Stimulated activated CD4-positive, alpha-beta T cell treated with anti-CD3 and anti-CD28 coated beads, Interleukin-1b, Interleukin-23, amount 100 ng/mL, for 24 hours (primary cell): ENCODE measurements around the gene DYRK1A.

Experiments
- DNase-seq, 4 experiments: peaks; one replicate each; pipeline ENCODE4 v3.0.0-alpha.2; 2020; ENCODE audit warnings: low read depth in 4 of 4, low spot score in 1 of 4

DYRK1A gene

DNA sequence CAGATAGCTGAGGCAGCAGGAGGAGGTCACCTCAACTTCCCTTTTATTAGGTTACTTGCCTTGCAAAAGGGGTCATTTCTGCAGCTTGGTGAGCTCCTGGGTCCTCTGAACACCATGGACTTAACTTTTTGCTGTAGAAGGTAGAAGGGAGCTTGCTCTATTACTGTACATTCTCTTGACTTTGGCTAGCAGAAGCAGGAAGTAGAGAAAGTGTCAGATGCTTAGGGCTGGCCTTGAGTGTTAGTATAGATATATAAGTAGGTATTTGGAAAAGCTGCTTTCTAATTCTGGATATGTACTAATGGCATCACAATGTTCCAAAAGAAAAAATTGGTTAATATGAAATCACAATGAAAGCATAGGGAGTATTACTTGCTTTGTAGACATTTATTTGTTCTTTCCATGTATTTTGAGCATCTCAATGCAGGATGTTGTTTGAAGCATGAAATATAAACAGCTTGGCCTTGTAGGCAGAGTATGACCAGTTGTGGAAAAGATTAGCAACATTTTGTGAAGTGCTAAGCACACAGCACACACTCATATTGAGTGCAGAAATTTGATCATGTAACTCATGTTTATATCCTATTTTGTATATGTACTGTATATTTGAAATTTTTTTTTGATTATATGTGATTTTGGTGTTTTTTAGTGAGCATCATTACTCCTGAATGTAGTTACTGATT is 108.8 kb downstream of the DYRK1A start:
- no peak for DNase-seq

DNA sequence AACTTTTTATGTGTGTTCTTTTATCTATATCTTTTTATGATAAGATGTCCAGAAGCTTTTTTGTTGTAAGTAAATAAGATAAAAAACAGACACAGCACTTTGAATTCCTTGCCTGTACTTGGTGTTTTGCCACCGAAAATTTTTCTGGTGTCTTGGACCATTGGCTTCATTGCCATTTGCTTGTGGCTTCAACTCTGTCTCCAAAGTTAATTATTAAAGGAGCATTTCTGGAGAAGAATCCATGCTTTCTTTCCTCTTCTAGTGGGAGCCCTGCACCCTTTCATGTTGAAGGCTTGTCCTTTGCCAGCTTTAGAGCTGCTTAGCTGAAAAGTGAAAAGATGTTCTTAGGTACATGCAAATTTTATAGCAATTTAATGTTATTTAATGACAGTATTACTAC is 112.2 kb downstream of the DYRK1A start:
- no peak for DNase-seq

DNA sequence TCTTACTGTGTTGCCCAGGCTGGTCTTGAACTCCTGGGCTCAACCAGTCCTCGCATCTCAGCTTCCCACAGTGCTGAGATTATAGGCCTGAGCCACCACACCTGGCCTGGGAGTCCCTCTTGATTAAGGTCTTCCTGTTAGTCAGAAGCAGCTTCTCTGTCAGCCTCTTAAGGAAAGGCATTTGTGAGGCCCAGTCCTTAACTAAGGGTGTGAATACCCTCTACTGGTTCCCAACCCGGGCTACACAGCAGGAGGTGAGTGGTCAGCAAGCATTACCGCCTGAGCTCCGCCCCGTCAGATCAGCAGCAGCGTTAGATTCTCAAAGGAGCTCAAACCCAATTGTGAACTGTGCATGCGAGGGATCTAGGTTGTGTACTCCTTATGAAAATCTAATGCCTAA is 117.2 kb downstream of the DYRK1A start:
- no peak for DNase-seq

DNA sequence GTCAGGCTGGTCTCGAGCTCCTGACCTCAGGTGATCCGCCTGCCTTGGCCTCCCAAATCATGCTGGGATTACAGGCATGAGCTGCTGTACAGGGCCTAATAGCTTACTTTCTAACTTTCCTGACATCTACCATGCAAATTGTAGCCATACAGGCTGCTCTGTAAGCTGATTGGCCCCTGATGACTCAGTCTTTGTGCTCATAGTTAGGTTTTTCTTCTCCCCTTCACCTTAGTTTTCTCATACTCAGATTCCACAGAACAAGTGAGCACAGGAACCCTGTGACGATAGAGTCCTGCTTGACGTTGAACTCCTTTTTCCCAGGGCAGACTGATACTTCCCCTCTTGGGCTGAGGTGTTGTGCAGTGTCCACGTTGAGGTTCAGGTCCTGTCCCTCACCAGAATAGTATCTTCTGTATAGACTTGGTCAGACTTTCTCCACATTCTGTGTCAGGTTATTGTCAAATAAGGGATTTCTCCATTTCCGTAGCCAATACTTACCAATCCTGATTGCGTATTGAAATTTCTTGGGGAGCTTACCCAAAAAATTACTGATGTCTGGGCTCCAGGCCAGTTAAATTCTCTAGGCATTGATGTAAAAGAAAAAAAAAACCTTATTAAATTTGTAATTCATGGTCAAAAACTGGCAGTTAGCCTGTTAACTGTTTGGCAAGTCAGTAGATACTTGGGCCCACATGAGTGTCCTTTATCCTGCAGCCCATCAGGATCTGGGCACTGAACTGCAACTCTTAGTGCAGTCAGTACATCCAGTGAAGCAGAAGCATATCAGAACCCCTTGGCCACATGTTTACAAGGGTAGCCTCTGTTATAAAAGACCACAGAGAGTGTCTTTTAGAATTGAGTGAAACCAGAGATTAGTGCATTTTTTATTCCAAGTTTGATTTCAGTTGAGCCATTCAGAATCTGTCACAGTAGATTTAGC is 118.2 kb downstream of the DYRK1A start:
- no peak for DNase-seq

DNA sequence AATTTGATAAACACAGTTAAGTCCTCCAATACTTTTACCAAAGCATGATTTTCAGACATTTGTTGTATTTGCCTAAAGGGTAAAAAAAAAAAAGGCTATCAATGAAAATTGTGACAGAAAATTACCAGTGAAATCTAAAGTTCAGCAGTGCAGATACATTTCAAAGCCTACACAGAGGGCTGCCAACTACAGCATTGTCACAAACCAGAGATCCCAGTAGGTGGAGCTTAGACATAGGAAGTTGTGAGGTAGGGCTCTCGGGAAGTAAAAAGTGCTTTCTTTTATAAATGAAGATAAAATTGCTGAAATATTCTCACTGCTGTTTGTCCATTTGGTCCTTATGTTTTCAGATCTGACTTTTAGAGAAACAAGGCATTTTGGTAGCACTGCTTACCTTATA is 123.0 kb downstream of the DYRK1A start:
- no peak for DNase-seq

DNA sequence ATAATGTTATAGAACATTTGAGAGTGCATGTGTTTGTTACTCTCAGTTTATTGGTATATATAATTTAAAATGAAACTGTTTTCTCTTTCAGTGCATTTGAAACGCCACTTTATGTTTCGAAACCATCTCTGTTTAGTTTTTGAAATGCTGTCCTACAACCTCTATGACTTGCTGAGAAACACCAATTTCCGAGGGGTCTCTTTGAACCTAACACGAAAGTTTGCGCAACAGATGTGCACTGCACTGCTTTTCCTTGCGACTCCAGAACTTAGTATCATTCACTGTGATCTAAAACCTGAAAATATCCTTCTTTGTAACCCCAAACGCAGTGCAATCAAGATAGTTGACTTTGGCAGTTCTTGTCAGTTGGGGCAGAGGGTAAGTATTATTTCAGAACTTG is 123.5 kb downstream of the DYRK1A start:
- no peak for DNase-seq

DNA sequence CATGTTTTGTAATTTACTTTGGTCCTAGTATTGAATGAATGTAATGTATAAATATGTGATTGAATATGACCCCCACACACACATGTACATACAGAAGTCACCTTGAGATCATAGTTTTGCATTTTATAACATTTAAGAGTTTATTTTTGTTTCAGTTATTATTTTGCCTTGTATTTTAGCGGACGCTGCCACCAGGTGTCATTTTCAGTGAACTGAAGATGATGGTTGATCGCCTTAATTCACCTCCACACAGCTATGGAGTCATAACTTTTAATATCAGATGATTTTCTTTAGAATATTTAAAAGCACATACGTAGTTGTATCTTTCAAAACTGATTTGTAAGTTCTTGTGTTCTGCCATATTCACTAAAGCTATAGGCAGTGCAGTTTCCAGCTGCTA is 130.4 kb downstream of the DYRK1A start:
- no peak for DNase-seq

DNA sequence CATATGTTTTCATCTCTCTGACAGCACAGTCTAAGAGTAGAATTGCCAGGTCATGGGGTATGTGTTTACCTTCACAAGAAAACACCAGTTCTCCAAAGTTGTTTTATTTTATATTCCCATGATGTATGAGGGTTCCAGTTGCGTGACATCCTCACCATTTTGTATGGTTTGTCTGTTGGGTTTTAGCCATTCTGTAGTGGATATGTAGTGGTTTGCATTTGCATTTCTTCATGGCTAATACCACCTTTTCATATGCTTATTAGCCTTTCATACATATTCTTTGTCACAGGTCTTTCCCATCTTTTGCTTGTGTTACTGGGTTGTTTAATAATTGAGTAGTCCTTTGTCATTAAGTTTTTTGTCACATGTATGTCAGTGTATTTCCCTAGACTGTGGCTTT is 132.1 kb downstream of the DYRK1A start:
- no peak for DNase-seq

DNA sequence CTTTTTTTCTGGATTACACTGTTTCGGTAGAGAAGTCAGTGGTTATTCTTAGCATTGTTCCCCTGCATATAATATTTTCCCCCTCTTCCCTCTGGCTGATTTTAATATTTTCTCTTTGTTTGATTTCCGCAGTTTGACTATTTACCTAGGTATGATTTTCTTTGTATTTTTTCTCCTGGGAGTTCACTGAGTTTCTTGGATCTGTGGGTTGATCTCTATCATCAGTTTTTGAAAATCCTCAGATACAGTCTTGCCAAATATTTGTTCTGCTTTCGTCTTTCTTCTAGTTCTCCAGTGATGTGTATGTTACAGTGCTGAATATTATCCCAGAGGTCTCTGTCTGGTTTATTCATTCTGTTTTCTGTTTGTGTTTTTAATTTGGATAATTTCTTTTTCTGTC is 136.4 kb downstream of the DYRK1A start:
- no peak for DNase-seq

DNA sequence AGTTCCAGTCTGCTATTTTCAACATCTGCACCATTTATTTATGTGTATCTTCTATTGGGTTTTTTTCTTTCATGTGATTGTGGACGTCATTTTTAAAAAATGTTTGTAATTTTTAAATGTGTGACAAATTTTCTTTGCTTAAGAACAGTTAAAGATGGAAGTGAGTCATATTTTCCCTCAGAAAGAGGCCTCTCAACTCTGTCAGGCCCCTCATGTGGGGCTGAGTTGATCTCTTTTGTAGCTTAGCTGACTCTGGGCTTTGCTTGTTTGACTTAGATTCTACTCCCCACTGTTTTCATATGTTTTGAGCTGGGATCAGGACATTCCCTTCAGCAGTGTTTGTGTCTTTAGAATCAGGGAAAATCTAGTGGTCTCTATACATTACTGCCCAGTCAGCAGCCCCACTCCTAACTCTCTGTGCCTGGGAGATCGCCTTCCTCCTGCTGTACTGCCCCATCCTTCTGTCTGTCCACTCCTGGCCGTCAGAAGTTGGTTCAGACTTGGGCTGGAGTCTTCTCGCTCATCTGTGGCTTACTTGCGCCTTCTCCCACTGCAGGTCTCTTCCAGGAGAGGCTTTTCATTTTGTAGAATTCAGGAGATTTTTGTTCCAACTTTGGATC is 137.4 kb downstream of the DYRK1A start:
- peak in 1 of 4 experiments; percentile 8 for DNase-seq

DNA sequence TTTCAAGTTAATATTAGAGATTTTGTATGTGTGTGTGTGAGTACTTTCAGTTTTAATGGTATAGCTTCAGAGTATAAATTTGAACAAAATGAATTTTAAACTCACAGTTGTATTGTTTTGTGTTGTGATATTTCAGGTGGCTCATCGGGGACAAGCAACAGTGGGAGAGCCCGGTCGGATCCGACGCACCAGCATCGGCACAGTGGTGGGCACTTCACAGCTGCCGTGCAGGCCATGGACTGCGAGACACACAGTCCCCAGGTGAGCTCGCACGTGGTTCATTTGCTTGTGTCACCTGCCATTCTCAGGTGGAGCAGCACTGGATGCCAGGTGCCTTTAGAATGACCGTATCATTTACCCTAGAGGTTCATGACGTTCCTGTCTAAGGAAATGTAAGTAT is 139.4 kb downstream of the DYRK1A start:
- DNase-seq, result no peak

DNA sequence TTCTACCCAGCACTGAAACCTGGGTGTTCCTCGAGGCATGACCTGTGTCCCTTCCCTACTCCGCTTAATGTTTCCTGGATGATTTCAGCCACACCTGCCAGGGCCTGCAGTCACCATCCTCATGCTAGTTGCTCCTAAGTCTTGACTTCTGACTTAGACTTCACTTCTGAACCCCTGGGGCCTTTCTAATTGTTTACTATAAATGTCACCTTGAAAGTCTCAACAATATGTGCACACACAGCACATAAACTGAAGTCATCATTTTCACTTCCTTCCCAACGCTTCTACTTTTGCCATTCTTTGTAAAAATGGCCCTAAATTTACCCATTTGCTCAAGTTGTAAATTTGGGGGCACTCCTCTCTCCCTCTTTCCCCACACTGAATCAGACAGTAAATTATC is 141.1 kb downstream of the DYRK1A start:
- DNase-seq, result no peak

DNA sequence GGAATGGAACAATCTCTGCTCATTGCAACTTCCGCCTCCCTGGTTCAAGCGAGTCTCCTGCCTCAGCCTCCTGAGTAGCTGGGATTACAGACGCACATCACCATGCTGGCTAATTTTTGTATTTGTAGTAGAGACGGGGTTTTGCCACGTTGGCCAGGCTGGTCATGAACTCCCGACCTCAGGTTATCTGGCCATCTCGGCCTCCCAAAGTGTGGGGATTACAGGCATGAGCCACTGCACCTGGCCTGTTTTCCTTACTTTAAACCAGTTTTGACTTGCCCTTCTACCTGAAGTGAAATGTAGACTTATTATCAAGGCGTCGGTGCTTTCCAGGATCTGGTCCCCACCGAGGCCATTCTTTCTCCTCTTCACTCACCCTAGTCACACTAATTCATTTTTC is 141.8 kb downstream of the DYRK1A start:
- no peak for DNase-seq

DNA sequence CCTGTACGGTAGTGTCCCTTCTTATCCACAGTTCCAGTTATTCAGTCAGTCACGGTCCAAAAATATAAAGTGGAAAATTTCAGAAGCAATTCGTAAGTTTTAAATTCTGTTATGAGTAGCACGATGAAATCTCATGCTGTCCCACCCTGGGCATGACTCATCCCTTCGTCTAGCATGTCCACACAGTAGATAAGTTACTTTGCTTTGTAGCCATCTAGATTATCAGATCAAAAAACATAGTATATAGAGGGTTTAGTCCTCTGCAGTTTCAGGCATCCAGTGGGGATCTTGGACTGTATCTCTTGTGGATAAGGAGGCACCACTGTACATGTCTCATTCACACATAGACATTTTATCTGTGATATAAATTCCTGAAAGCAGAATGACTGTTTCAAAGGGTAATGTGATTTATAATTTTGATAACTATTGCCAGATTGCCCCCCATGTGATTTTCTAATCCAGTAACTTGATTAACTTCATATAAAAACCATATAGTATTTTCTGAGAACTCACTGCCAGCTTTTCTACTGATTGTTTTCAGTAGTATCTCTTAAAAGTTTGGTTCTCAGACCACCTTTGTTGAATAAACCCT is 143.3 kb downstream of the DYRK1A start:
- DNase-seq, result no peak

DNA sequence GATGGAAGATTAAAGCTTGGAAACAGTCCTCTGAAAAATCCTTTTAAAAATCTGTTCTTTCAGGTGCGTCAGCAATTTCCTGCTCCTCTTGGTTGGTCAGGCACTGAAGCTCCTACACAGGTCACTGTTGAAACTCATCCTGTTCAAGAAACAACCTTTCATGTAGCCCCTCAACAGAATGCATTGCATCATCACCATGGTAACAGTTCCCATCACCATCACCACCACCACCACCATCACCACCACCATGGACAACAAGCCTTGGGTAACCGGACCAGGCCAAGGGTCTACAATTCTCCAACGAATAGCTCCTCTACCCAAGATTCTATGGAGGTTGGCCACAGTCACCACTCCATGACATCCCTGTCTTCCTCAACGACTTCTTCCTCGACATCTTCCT is 145.3 kb downstream of the DYRK1A start:
- DNase-seq, result no peak

DNA sequence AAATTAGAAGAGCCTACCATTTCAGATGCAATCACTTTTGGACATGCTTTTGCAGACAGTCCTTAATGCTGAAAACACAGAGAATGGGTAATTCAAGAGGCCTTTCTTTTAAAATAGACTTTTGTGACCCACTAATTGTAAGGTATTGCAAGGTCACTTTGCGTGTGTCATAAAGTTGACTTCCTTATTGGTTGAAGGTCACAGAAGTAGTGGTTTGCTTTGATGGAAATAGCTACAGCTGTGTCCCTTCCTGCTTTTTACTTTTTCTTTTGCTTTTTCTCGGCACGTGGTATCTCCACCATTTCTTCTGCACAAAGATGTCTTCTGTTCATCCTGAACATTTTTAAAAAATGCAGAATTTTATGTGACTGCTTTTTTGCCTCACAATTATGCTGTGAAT is 146.8 kb downstream of the DYRK1A start:
- no peak for DNase-seq

DNA sequence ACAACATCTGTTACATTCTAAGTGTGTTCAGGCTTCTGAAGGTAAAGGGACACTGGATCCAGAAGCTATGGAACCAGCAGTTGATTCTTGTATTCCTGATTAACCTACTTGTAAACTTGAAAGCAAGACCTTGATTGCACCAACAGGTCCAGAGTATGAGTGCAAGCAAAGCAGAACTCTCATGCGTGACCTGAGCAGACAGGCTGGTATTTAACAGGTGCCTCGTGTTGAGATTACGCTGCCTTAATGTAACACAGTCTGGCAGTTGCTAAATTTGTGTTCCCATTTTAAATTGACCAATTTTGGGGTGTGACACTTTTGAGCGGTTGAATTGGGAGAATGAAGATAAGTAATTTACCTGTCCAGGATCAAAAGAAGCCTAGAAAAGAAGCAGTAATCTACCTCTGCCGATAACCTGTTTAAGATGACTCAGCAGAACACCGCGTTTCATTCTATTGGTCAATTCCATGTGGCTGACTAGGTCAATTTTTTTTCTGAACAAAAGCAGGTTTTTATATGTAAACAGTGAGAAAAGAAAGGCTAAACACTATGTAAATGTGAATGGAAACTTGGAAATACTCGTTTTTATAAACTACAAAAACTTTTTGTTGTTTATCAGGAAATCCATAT is 147.6 kb downstream of the DYRK1A start:
- DNase-seq, result no peak

DNA sequence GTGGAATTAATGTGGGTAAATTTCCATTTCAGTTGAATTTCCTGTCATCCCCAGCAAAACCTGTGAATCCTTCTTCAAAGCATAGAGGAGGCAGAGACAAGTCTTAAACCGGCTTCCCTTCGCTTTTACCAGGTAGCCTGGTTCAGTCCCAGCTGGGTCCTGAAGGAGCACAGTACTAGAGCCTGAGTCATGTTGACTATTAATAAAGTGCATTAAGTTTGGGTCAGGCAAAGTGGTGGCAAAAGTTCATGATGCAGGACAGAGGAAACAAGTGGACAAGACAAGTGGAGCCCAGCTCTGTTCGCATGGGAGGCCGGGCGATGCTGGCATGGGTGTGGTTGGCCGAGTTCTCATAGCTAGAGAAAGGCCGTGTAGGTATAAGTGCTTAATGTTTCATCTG is 150.4 kb downstream of the DYRK1A start:
- no peak for DNase-seq

DNA sequence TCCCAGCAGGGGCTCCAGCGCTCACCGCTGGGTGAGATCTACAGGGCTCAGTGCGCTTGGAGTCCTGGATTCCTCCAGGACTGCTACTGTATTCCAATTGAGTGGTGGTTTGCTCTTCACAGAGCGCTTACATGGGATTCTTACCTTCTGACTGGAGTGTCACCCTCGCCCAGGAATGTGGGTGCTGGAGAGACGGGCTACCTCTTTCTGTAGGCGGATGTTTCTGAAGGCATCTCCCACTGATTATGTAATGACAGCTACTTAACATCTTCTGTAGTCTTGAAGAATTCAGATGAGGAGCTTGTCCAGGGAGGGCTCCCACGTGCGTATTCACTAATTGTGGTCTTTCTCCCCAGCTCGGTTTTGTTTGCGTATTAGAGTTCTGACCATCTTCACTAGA is 154.2 kb downstream of the DYRK1A start:
- no peak for DNase-seq

DNA sequence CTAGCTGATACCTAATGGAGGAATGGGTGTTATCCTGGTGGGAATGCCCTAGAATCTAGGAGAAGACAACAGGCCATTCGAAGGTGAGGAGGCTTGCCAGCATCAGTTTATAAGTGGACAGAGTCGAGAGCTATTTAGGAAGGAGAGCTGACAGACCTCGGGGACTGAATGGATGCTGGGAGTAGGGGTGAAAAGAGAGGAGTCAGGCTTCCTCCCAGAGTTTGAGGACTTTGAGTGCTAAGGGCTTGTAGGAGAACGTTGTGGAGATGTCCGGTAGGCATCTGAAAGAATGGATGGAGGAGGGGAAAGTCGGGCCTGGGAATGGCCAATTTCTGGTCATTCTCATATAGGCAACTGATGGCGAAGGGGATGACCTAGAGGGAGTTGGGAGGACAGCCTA is 155.1 kb downstream of the DYRK1A start:
- no peak for DNase-seq

DNA sequence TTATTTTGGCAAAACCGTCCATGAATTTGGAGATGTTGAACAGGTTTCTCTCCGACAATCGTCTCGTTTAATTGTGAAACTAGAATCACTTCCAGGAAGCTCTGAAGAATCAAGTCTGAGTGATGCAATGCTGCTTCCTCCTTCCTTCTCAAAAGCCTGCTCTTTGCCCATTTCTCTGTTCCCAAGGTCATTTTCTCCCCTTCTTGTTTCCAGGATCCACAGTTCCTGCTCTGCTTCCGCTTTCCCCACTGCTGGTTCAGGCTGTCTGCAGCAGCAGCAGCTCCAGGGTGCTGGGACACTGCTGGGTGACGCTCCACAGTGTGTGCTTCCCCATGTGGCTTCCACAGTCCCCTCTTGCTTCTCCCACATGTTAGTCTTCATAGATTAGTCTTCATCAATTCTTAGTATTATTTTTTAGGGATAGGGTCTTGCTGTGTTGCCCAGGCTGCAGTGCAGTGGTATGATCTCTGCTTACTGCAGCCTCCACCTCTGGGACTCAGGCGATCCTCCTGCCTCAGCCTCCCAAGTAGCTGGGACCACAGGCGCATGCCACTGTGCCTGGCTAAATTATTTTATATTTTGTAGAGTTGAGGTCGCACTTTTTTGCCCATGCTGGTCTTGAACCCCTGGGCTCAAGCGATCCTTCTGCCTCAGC is 156.2 kb downstream of the DYRK1A start:
- DNase-seq, result no peak
